ENCODE data around the gene RPP40. TPM values are rescaled to one million over a fixed set of nuclear protein-coding genes. Genes with fewer than 3 reads are reported as not detected.

Gene RPP40
- total RNA-seq, 1 donor from 2014 or later, result 2.4 TPM

DNA sequence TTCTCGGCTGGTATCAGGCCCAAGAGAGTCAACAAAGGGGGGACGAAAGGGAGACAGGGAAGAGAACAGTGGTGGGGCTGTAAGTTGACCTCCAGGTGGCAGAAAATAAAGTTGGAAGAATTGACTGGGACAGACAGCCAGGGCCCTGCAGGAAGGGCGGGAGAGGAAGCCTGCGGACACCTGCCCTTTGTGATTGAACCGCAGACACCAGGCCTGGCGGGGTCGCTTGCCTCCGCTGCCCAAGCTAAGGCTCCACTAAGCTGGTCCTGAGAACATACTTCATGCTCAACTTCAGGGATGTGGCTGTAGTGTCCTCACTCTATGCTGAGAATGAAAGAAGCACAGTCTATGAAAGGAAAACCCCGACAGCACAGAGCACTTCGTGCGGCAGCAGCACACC, 53.8 kb downstream of the RPP40 start:
- ATAC-seq, result no peak
- intact Hi-C loops (cut with micrococcal nuclease), result no loop called here

DNA sequence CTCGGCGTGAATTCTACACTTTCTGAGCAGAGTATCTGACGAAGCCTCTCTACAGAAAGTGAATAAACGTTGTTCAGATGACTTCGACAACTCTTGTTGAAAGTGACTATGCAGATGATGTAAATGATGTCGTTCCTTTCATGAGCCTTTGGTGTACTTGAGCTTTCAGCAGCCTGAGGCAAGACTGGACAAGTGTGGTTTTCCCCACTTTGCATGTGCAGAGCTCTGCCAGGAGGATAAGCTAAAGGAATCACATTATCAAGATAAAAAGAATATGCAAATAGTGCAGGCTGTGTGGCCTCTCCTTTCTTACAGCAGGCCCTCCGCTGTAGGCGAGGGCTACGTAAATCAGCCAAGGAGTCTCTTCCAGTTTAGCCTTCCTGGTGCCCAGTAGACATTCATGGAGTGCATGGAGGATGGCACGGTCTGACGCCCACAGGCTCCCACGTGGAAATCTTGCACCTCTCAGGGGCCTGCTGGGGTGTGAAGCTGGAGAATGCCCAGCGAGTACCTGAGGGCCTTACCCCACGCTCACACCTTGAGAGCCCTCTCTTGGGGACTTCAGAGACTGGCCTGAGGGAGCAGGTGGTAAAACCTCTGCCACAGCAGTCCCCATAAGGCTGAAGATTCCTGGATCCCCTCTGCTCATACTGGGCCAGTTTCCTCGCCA, 54.9 kb downstream of the RPP40 start:
- no peak for ATAC-seq
- no peak for DNase-seq
- intact Hi-C loops (cut with micrococcal nuclease), result no loop called here

More for the DNA sequence above, 53.8 kb downstream of the RPP40 start:
- DNase-seq, result no peak

GRCh38 chr6:4947716-4948115, 56.1 kb downstream of the RPP40 start:
- no peak for ATAC-seq
- intact Hi-C loops (cut with micrococcal nuclease), result no loop called here
- DNase-seq, result no peak

DNA sequence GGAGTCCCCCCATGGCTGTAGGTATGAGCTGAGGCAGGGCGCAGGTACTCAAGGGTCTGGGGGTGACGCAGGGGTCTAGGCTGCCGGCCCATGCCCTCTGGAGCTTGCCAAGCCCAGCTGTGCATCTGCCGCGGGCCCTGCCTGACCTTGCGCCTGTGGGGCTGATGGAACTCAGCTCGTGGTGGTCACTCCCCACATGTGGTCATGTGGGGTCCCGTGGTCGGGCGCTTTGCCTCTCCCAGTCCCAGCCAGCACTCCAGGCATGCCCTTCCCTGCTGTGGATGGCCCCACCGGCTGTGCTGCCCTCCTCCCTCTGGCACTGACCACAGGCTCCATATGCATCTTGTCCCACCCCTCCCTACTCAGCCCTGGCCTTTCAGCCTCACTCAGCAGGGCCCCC, 57.3 kb downstream of the RPP40 start:
- intact Hi-C loops (cut with micrococcal nuclease), result no loop called here
- no peak for ATAC-seq

More for the DNA sequence above, 57.3 kb downstream of the RPP40 start:
- DNase-seq, result no peak

Other genes starting within 250 kb of the RPP40 start
- gene CDYL, start 227.6 kb downstream of the RPP40 start, total RNA-seq, result 31.8 TPM
- gene PPP1R3G, start 81.3 kb upstream of the RPP40 start, total RNA-seq, result 13.9 TPM

All from left ventricle myocardium superior (tissue), 1 donor.